ENCODE measurements around the gene TRAP1.

The TRAP1 gene

DNA sequence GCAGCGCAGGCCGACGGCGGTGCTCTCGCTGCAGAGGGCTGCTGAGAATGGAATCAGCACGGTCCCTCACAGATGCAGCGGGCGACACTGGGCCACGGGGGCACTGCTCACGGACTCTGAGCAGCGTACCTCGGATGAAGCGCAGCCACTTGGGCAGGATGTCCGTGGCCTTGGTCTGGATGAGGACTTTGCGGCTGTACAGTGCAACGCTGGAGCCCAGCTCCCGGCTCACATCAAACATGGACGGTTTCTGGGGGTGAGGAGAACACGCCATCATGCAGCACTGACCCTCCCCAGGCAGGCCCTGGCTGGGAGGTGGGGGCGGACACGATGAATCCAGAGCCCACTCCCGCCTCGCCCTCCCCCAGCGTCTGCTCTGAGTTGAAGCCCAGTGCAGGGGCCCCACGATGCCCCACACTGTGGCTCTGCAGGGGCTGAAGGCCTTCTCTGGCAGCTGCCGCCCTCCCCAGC, 44.7 kb downstream of the TRAP1 start:
- TF ChIP-seq CTCF (IDR thresholded peaks at IDR 0.05; ENCODE audit: low read depth, low read length) = no peak
- no peak overlapping the region for H3K4me3 ChIP-seq (ENCODE audit: low read depth, low read length)

- TF ChIP-seq CTCF (IDR thresholded peaks at IDR 0.05; ENCODE audit: low read depth, low read length) = no peak
- H3K4me3 ChIP-seq (ENCODE audit: low read depth, low read length) = no peak overlapping the region
These were observed 45.9 kb downstream of the TRAP1 start for GRCh38 chr16:3671424-3671823.

- TF ChIP-seq CTCF (IDR thresholded peaks at IDR 0.05; ENCODE audit: low read depth, low read length) = no peak
- H3K4me3 ChIP-seq (ENCODE audit: low read depth, low read length) = no peak overlapping the region
These were observed 46.6 kb downstream of the TRAP1 start for GRCh38 chr16:3670711-3671110.

- TF ChIP-seq CTCF (IDR thresholded peaks at IDR 0.05; ENCODE audit: low read depth, low read length) = no peak
- H3K4me3 ChIP-seq (ENCODE audit: low read depth, low read length) = no peak overlapping the region
These were observed 48.2 kb downstream of the TRAP1 start for GRCh38 chr16:3669082-3669481.

GRCh38 chr16:3668626-3669025, 48.7 kb downstream of the TRAP1 start:
- H3K4me3 ChIP-seq (ENCODE audit: low read depth, low read length) = no peak overlapping the region
- TF ChIP-seq CTCF (IDR thresholded peaks at IDR 0.05; ENCODE audit: low read depth, low read length) = no peak

- no peak for TF ChIP-seq CTCF (IDR thresholded peaks at IDR 0.05; ENCODE audit: low read depth, low read length)
- H3K4me3 ChIP-seq (ENCODE audit: low read depth, low read length) = no peak overlapping the region
These were observed 51.8 kb downstream of the TRAP1 start for GRCh38 chr16:3665508-3665907.

DNA sequence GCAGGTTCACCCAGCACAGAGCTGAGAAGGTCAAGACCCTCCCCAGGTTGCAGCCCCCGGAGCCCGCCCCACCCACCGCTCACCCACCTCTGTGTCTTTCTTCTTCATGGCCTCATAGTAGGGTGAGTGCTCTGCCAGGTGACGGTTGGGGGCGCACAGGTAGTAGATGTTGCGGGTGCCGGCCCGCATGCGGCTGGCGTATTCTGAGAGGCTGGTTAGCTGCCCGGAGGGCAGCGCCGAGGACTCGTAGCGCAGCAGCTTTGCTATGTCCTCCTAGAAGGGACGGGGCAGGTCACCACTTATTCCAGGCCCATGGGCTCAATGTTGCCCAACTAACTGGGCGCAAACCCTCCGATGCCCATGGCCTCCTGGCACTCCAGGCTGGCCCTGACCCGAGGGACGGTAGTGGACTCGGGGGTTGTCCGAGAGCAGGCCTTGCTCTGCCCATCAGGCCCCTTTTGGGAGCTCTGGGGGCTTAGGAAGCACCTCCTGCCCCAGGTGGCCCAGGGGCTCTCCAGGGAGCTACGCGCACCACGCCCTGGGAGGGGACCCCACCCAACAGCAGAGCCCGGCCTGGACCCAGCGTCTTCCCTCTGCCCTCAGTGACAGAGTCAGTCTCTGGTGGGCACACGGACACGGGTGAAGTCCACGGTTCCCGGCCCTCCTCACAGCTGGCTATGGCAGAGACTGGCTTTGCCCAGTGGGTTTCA, 53.0 kb downstream of the TRAP1 start:
- H3K4me3 ChIP-seq (ENCODE audit: low read depth, low read length) = no peak overlapping the region
- no peak for TF ChIP-seq CTCF (IDR thresholded peaks at IDR 0.05; ENCODE audit: low read depth, low read length)

All from WI38 (cell line).